ENCODE results near the gene TINAG. TPM values are rescaled to one million over a fixed set of nuclear protein-coding genes. Genes with fewer than 3 reads are reported as not detected.
A peak's percentile ranks its signal among the peaks of the same experiment; 100 is the strongest.
"Not testable (repeated sequence)": the region's sequence is repeated elsewhere in the genome, so short reads cannot be mapped to it uniquely, and the experiment has no call there.

TINAG gene
- total RNA-seq, 2 donors from 2014 or later = 41.6 to 48.0 TPM

DNA sequence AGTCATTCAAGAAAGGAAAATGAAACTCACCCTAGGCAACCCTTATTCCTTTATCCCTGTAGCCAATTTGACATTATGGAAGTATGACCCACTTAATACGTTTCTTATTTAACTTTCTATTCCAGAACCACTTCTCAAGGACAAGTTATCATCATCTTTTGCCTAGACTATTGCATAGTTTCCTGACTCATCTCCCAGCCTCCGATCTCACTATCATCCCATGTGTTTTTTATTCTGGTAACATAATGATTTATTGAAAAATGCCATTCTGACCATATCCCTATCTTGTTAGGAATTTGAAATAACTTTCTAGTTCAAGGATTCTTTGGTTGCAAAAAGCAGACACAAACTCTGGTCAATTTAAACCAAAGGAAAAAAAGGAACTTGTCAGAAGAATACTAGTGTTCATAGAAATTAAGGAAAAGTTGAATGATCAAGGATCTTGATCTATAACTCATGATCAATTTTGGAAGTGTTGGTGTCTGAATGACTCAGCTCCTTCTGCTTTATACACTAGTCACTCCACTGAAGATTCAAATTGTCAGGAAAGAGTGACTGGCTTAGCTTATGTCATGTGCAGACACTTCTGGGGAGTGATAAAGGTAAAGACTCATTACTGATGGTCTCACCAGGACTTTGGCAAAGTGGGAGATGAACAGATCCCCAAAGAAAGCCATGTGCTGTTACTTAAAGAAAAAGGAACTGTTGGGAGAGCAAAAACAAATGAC, 8.5 kb upstream of the TINAG start:
- intact Hi-C loops (cut with DNase I, micrococcal nuclease) = no loop called here
- no peak for DNase-seq
- ATAC-seq = no peak

DNA sequence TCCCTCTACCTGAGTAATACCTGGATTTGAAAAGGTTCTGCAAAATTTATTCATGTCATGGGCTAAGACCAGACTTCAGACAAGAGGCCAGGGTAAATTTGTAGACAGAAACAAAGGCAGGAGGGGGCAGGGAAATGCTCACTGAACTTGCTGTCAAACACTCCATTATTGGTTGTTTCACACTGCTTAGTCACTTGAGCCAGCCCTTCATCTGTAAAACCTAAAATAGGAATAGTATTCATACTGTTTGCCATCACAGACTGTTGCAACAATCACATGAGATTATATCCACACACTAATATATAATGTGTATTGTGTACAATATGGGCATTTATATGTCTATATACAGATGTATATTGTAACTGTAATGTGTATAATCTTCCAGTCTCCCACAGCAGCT, 6.5 kb upstream of the TINAG start:
- ATAC-seq = no peak
- no peak for DNase-seq
- intact Hi-C loops (cut with DNase I, micrococcal nuclease) = no loop called here

GRCh38 chr6:54307439-54307910, 766 bp upstream of the TINAG start:
- ATAC-seq (peak; percentile 92), DNase-seq (peak; percentile 40 to 78)
- intact Hi-C loops (cut with DNase I, micrococcal nuclease) = no loop called here

DNA sequence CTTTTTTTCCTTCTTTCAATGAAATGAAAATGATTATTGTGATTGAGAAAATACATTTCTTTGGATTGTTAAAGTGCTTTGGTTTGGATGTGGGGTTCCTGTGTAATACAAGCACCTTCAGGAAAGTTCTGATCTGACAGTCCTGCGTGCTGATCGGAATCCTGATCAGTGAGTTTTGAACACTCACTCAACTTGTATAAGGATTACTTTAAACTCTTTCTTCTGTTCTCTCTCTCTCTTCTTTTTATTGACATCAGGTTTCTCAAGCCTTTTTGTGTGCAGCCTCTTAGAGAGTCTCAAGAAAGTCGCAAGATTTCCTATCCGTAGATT, 710 bp downstream of the TINAG start:
- no peak for DNase-seq
- intact Hi-C loops (cut with DNase I, micrococcal nuclease) = no loop called here
- no peak for ATAC-seq

DNA sequence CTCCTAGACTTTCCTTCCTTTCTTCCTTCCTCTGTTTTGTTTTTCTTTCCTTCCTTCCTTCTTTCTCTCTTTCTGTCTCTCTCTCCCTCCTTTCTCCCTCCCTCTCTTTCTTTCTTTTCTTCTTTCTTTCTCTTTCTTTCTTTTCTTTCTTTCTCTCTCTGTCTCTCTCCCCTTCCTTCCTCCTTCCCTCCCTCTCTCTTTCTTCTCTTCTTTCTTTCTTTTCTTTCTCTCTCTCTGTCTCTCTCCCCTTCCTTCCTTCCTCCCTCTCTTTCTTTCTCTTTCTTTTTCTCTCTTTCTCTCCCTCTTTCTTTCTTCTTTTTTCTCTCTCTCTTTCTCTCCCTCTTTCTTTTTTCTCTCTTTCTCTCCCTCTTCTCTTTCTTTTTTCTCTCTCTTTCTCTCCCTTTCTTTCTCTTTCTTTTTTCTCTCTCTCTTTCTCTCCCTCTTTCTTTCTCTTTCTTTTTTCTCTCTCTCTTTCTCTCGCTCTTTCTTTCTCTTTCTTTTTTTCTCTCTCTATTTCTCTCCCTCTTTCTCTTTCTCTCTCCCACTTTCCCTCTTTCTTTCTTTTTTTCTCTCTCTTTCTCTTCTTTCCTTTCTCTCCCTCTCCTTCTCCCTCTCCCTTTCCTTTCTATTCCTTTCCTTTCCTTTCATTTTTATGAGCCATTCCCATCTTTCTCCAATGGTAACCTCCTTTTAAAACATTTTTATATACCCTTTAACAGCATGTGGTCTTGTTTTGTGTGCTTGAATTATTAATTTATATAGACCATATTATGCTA, 2.3 kb downstream of the TINAG start:
- ATAC-seq (no peak), DNase-seq (no peak)
- intact Hi-C loops (cut with DNase I, micrococcal nuclease) = no loop called here

DNA sequence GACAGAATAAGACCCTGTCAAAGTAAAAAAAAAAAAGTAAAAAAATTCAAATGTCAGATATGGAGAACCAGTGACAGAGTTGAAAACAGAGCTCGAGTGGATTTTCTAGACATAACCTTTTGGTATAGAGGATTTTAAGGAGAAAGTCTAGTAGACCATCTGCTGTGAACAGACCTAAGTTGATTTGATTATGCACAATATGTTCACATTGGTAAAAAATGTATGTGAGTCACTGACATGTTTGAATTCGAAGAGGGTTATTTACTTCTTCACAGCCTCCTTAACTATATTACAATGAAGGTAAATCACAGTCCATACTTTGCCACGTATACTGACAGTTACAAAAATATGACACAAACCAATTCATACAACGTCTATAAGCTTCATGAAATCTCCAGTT, 7.4 kb downstream of the TINAG start:
- no peak for ATAC-seq
- no peak for DNase-seq
- intact Hi-C loops (cut with DNase I, micrococcal nuclease) = no loop called here

DNA sequence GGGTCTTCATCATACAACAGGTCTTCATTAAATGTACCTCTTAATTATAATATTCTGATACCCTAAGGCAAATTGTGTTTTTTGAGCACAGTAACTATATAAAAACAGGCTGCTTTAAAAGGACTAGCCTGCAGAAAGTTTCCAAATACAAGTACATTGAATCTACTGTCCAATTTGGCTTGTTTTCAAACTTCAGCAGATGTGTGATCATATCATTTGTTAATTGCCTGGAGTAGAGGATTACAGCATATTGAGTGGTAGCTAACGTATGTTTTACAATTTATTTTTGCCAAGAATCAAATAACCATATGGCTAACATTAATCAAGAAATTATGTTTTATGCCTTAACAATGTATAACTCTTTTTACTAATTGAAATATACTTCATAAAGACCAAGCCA, 12.6 kb downstream of the TINAG start:
- DNase-seq (no peak), ATAC-seq (no peak)
- intact Hi-C loops (cut with DNase I, micrococcal nuclease) = no loop called here

DNA sequence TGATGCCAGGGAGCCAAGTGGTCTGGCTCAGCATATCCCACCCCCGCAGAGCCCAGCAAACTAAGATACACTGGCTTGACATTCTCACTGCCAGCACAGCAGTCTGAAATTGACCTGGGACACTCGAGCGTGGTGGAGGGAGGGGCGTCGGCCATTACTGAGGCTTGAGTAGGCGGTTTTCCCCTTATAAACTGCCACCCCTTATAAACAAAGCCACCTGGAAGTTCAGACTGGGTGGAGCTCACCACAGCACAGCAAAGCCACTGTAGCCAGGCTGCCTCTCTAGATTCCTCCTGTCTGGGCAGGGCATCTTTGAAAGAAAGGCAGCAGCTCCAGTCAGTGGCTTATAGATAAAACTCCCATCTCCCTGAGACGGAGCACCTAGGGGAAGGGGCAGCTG, 19.4 kb downstream of the TINAG start:
- DNase-seq = no peak
- intact Hi-C loops (cut with DNase I, micrococcal nuclease) = no loop called here
- no peak for ATAC-seq

DNA sequence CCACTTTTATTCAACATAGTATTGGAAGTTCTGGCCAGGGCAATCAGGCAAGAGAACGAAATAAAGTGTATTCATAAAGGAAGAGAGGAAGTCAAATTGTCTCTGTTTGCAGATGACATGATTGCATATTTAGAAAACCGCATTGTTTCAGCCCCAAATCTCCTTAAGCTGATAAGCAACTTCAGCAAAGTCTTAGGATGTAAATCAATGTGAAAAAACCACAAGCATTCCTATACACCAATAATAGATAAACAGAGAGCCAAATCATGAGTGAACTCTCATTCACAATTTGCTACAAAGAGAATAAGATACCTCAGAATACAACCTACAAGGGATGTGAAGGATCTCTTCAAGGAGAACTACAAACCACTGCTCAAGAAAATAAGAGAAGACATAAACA, 23.3 kb downstream of the TINAG start:
- ATAC-seq; DNase-seq; intact Hi-C loops (cut with DNase I, micrococcal nuclease): not testable (repeated sequence)

DNA sequence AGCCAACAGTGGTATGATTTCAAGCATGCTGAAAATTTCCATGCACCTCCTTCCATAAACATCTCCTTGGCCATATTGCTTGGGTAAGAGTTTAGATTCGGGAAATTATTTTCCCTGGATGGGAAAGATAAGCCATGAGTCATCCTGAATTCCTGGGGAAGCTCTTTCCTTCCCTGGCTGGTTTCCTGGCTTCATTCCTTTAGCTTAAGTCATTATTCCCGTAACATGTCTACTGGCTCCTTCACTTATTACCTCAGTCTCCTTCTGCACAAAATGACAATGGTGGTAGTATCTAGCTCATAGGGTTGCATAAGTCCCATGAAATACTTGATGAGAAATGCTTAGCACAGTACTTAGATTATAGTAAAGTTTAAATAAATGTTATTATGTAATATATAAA, 27.6 kb downstream of the TINAG start:
- DNase-seq = no peak
- no peak for ATAC-seq
- intact Hi-C loops (cut with DNase I, micrococcal nuclease) = no loop called here

DNA sequence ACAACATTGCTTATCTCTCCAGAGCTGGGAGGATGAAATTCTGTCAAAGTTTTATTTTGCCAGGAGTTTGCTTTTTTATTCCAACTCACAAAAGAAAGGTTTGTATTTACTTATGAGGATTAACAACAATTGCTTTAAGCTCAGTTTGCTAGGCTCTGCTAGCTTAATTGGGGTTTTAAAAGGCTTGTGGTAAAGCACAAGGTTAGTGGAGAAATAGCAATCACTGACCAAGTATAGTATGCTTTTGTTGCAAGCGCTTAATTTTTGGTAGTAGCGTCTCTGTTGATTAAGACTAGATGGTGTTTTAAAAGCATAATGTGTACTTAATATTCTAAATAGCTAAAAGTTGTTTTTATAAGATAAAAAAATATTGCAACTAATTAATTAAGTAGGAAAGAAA, 45.7 kb downstream of the TINAG start:
- intact Hi-C loops (cut with DNase I, micrococcal nuclease) = no loop called here
- DNase-seq = no peak
- no peak for ATAC-seq

DNA sequence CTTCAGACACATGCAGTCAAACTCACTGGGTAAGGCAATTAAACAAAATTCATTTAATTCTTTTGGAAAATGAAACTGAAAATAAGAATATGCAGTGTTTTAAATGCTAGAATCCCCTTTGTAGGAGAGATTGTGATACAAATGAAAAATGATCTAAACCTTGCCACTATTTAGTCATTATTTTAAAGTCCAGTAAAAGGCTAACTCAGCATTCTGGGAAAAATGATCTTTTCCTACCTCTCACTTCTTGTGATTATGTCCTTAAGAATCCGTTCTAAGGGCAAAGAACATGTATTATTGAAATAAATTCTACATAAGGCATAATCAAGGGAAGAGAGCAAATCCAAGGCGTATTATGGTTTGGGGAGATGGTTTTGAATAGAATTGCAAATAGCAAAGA, 46.4 kb downstream of the TINAG start:
- ATAC-seq = no peak
- intact Hi-C loops (cut with DNase I, micrococcal nuclease) = no loop called here
- no peak for DNase-seq

DNA sequence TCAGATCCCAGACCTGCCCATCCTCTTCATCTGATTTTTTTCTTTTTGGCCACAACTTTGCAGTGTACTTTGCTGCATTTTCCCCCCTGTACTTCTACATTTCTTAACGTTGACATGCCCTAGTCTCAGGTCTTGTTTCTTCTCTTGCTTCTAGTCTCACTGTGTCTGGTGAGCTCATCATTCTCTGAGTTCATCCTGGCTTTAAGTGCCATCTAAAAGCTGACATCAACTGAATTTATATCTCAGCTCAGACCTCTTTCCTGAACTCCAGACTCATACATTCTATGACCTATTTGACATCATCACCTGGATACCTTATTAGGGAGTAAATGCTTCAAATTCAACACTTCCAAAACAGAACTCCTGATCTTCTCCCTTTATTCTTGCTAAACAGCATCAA, 48.9 kb downstream of the TINAG start:
- no peak for DNase-seq
- intact Hi-C loops (cut with DNase I, micrococcal nuclease) = no loop called here
- ATAC-seq = no peak

DNA sequence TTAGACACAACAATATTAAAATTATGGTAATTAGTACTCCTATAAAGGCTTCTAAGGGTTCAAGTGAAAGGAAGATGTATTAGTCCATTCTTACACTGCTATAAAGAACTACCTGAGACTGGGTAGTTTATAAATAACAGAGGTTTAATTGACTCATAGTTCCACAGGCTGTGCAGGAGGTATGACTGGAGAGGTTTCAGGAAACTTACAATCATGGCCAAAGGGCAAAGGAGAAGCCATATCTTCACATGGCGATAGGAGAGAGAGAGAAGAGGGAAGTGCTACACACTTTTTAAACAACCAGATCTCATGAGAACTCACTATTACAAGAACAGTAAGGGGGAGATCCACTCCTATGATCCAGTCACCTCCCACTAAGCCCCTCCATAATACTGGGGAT, 52.9 kb downstream of the TINAG start:
- intact Hi-C loops (cut with DNase I, micrococcal nuclease) = no loop called here
- peak; percentile 57 for ATAC-seq
- no peak for DNase-seq

- no peak for ATAC-seq
- intact Hi-C loops (cut with DNase I, micrococcal nuclease) = no loop called here
- no peak for DNase-seq
Observed at GRCh38 chr6:54361734-54362133, 53.5 kb downstream of the TINAG start.

- DNase-seq (no peak), ATAC-seq (no peak)
- intact Hi-C loops (cut with DNase I, micrococcal nuclease) = no loop called here
Observed at GRCh38 chr6:54366667-54367327, 58.6 kb downstream of the TINAG start.

DNA sequence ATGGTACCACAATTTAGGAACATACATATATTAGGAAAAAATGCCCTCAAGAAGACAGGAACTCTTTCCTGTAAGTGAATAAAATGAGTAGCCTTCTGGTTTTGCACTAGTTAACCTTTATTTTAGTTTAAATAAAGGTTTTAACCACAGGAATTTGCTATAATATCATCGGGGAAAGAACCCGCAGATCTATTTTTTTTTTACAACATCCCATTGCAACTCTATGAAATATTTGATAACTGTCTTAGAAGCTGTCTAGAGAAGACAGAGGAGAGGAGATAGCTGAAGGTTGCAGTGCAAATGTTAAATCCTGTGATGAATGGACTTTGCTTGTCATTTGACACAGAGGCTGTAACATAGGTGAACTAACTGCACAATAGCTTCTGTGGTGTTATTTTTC, 69.5 kb downstream of the TINAG start:
- intact Hi-C loops (cut with DNase I, micrococcal nuclease) = no loop called here
- no peak for ATAC-seq
- DNase-seq = no peak

- ATAC-seq = no peak
- no peak for DNase-seq
- intact Hi-C loops (cut with DNase I, micrococcal nuclease) = no loop called here
Observed at GRCh38 chr6:54386295-54386694, 78.1 kb downstream of the TINAG start.

DNA sequence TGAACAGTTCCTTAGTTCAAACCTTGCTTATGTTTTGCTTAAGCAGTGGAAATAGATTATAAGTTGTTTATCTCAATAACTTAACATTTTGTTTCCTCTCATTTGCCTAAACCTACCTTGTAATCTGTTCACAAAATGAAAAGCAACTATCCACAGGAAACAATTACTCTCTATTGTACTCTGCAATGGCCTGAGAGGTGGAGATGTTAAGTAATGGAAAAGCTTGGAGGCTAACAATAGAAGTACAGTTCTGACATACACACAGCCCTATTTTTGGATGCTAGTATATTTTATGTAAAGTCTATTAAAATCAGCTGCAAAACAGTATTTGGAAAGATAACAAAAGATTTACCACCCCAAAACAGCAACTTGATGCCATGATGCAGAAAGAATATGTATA, 82.1 kb downstream of the TINAG start:
- DNase-seq = no peak
- no peak for ATAC-seq
- intact Hi-C loops (cut with DNase I, micrococcal nuclease) = no loop called here

DNA sequence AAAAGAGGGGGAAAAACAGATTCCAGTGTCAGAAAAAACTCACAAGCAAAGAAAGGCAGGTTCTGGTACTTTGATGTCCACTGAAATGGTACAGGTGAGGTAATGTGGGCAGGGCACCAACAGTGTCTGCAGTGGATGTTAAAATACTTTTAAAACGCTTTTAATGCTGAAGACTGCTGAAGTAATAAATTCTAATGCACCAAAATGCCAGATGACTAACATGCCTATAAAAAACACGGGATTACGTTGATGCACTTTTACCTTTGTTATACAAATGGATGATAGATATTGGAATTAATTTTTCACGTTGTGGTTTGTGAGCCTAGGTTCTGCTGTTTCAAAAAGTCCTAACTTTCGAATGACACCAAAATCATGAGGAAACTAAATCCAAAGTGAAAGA, 83.3 kb downstream of the TINAG start:
- intact Hi-C loops (cut with DNase I, micrococcal nuclease) = no loop called here
- ATAC-seq (no peak), DNase-seq (no peak)

Data from left colon (tissue), 2 donors.